Measurements from ENCODE around the gene IGHMBP2.

The IGHMBP2 gene

DNA sequence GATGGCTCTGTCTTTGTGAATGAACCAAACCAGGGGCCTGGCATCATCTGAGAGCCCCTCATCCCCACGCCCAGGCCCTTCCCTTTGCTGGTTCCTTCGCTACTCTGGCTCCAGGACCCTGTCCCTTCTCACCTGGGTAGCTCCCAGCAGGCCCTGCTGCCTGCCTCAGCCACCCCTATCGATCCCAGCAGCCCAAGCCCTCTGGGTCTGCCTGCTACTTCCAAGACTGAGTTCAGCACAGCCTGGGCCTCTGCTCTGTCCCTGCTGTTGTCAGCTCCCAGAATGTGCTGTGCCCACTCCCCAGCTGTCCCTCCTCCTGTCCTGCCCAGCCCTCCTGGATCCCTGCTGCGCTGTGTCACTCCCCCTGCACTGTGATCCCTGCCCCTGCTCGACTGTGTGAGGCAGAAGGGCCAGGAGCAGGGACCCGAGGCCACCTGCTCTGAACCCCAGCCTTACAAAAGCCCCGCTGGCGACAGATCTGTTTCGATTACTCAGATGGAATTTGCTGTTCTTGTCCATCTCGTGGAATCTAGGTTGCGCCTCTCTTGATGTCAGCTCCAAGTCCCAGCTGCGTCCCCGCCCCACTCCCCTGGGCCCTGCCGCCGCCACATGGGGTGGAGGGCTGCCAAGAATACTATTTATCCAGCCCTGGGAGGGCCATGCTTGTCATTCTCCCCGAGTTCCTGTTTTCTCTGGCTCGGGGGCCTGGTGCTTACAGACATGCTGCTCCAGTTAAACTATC, 13.0 kb upstream of the IGHMBP2 start:
- peak; percentile 69 for DNase-seq

DNA sequence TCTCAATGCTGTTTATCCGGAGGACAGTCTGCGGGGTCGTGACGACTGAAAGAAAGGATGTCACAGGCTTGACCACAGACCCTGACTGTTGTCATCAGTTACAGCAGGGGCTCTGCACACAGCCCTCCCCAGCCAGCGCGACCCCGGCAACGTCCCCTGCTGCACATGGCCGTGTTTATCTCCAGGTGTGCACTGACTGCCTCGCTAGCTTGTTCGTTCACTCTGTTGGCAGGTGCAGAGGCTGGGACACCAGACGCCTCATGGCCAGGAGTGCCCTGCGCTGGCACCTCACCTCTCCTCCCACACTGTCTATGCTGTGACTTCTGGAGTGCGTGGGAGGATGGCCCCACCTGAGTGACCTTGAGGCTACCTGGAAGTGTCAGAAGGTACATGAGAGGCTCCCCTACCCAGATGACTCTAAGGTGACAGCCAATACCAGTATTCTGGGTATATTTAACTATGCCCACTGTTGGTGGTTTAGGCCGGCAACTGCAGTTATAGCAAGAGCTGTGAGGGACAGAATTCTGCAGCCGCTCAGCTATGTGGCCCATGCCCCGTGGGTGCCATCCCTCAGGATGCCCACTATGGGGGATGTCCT, 12.2 kb upstream of the IGHMBP2 start:
- DNase-seq: no peak

DNA sequence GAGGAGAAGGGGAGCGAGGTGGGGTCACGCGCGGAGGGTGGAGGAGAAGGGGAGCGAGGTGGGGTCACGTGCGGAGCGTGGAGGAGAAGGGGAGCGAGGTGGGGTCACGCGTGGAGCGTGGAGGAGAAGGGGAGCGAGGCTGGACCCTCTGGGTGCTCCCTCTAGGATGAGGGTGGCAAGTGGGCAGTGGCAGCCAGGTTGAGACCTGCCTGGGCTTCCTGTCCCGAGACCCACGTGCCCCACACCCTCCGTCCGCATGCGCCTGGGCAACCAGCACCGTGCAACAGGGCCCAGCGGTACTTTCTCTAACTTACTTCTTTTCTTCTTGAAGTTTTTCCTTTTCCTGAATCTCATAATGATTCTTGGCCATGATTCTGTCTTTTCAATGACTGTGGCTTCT, 11.1 kb upstream of the IGHMBP2 start:
- DNase-seq: no peak

DNA sequence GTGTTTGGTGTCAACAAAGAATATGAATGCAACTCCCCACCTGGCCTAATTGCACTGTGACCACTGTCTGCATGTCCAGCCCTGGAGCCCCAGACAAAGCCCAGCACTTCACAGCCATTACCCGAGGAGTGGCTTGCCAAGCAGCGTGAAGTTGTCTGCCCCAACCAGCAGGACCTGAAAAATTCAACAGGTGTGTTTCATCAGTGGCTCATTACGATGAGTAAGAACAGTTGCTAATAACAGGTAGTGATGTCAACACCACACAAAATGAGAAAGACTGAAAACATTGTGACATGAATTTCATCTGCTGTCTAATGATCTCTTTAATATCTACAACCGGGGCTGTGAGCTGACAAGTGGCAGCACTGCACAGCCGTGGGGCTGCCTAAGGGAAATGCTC, 10.4 kb upstream of the IGHMBP2 start:
- DNase-seq: no peak

GRCh38 chr11:68896171-68896959, 7.3 kb upstream of the IGHMBP2 start:
- DNase-seq: no peak

GRCh38 chr11:68897441-68897840, 6.2 kb upstream of the IGHMBP2 start:
- DNase-seq: no peak

DNA sequence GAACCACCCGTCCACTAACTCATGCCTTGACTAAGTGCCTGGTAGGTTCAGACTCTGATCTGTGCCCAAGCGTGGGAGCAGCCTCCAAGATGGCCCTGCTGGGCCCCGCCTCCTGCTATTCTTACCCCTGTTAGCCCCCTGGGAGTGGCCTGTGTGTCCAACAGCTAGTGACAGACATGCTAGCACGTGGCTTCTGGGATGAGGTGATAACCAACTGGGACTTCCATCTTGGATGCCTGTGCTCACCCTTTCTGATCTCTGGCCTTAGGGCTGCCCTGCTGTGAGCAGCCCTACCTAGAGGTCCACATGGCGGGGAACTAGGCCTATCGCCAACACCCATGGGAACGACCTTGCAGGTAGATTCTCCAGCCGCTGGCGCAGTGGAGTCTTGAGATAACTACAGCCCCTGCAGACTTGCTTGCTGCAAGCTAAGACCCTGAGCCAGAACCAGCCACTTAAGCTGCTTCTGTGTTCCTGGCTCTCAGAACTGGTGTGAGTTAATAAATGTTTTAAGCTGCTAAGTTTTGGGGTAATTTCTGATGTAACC, 2.8 kb upstream of the IGHMBP2 start:
- DNase-seq: no peak

GRCh38 chr11:68904248-68904847, 657 bp downstream of the IGHMBP2 start:
- peak; percentile 4 for DNase-seq

GRCh38 chr11:68905421-68906360, 2.0 kb downstream of the IGHMBP2 start:
- no peak for DNase-seq

DNA sequence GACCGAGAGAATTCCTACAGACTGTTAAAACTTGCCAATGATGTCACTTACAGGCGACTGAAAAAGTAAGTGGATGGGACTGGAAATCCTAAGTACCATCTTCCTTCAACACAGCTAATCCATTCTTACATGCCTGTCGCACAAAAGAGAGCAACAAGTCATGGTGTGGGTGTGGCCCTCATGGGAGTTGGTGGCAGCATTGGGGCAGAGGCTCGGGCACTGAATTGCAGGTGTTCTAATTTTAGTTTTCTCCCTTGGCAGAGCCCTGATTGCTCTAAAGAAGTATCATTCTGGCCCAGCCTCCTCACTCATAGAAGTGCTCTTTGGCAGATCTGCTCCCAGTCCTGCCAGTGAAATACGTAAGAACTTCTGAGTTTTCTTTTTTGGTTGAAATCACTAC, 4.6 kb downstream of the IGHMBP2 start:
- DNase-seq: no peak

DNA sequence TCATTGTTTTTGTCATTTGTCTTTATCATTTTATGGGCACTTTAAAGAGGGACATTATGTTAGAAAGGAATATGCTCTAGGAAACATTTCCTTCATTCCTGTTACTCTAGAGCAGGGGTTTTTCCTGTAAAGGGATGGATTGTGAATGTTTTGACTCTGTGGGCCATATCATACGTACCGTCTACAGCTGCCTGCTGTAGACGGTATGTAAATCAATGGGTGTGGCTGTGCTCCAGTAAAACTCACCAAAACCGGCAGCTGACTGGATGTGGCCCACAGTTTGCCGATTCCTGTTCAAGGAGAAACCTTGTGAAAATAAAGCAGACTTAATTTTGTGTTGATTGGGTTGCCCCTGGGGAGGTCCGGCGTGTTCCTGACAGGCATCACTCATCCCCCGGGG, 7.3 kb downstream of the IGHMBP2 start:
- no peak for DNase-seq

DNA sequence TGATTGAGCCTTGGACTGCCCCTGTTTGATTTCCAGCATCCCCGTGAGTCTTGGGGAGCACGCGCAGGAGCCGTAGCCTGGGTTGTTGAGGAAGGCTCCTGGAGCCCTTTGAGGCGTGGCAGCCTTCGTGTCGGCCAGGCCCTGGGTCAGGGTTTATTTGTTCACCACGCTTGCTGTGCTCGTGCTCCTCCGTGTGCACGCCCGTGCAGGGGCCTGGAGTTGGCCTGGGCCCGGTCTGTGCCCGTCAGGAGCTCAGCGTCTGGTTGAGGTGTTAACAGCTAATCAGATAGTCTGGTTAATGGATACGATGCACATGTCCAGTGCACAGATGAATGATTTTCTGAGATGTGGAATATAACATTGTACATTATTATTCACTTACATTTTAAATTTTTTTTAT, 8.0 kb downstream of the IGHMBP2 start:
- no peak for DNase-seq

DNA sequence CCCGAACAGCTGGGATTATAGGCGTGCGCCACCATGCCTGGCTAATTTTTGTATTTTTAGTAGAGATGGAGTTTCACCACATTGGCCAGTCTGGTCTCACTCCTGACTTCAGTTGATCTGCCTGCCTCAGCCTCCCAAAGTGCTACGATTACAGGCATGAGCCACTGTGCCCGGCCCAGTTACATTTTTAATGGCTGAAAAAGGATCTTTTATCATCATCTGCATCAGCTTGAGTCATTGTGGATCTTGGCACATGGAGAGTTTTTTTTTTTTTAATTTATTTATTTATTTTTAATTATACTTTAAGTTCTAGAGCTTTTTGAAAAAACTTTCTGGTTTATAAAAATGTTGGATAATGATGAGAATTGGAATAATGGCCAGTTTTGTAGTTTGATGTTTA, 8.6 kb downstream of the IGHMBP2 start:
- DNase-seq: no peak

DNA sequence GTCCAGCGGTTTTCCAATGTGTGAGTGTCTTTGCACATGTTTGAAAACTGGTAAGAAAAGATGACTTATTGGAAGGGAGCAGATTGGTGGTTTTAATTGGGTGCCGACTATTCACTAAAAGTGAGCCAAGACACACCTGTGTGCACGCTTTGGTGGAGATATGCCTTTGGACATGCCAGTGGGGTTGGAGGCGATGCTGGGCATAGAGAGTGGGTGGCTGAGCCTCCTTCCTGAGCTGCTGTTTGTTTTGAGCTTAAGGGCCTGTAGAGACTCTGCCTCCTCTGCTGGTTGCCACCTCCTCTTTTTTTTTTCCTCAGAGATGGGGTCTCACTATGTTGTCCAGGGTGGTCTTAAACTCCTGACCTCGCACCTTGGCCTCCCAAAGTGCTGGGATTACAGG, 9.5 kb downstream of the IGHMBP2 start:
- no peak for DNase-seq

DNA sequence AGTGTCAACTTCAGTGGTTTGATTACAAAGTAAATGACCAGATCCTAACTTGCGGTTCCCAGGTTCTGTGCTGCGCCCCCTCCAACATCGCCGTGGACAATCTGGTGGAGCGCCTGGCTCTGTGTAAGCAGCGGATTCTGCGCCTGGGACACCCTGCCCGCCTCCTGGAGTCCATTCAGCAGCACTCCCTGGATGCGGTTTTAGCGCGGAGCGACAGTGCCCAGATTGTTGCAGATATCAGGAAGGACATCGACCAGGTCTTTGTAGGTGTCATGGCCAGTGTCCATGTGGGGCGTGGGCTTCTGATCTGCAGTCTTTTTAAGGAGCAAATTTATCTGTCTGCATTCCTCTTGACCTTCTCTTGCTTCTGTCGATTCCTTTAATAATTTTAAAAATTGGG, 11.1 kb downstream of the IGHMBP2 start:
- DNase-seq: no peak

DNA sequence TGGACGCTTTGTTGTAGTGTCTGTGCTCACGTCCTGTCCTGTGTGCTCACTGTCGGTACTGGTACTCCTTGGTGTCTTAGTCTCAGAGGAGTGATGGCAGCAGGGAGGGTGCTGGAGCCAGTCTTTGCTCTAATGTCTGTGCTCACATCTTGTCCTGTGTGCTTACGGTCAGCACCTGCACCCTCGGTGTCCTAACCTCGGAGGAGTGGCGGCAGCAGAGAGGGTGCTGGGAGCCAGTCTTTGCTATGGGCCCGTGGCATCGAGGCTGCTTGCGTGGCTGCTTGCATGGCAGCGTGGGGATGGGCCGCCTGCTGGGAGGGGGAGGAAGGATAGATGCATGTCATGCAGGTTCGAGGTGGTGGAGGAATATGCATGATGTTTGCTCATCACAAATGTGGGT, 12.7 kb downstream of the IGHMBP2 start:
- DNase-seq: no peak

DNA sequence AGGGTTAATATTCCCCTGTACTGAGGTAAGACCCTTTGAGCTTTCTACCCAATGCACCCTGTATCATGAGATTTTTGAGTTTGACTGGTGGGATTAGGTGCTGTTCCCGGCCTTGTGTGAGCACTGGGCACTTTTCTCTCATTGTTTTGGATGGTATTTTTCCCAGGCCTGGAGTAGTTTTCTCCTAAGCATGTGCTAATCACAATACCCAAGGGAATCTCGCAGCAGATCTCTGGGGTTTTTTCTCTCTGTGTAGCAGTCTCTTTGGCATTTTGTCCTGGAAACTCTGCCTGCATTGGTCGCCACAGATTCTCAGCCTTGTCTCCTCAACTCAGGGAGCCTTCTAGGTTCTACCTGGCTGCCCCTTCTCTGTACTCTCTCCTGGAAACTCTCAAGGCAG, 19.9 kb downstream of the IGHMBP2 start:
- DNase-seq: no peak

DNA sequence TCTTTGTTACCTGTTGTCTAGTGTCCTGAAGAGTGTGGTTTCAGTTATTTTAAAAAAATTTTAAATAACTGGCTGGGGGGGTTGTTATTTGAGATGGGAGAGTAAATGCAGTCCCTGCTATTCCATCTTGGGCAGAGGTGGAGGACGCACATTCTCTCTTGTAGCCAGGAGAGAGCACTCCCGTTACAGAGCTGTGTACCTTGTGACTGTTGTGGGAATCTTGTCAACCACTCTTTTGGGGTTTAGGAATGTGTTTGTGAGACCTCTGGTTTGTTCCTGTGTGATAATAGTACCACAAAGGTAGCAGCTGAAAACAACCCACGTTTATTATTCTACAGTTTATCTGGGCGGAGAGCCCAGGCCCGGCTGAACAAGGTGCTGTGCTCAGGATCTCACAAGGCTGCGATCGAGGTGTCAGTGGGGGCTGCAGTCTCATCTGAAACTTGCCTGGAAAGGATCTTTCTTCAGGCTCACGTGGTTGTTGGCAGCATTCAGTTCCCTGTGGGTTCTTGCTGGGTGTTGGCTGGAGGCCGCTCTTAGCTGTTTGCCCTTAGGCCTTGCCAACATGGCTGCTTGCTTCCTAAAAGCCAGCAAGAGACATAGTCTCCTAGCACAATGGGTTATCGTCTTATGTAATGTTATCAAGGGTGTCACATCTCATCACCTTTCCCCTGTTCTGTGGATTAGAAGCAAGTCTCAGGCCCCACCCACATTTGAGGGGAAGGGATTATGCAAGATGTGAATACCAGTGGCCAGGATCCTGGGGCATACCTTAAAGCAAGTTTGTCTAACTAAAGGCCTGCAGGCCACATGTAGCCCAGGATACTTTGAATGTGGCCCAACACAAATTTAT, 20.6 kb downstream of the IGHMBP2 start:
- DNase-seq: no peak

DNA sequence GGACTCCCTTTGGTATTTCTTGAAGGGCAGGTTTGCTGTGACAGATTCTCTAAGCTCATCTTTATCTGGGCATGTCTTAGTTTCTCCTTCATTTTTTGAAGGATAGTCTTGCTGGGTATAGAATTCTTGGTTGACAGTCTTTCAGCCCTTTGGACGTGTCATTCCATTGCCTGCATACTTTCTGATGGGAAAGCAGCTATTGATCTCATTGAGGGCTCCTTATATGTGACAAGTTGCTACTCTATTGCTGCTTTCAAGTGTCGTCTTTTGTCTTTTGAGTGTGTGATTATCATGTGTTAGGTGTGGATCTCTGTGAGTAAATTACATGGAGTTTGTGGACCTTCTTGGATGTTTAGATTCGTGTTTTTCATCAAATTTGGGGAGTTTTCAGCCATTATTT, 21.9 kb downstream of the IGHMBP2 start:
- no peak for DNase-seq

- no peak for DNase-seq
Measured at GRCh38 chr11:68927280-68928135, 23.8 kb downstream of the IGHMBP2 start.

All from amniotic stem cell (primary cell).